Measurements from ENCODE around the gene DIS3.
"Not testable (repeated sequence)": the region's sequence is repeated elsewhere in the genome, so short reads cannot be mapped to it uniquely, and the experiment has no call there.

Gene DIS3

GRCh38 chr13:72745260-72745659, 36.4 kb downstream of the DIS3 start:
- ChIA-PET CTCF (interaction anchor here (1.9 to 2.6 kb wide), 2 partner anchors 11 to 14 kb away, joined by 6 to 13 read pairs; no protein-coding TSS in a partner anchor), POLR2A (interaction anchor here (0.6 kb wide), 1 partner anchor 12 kb away, joined by 7 read pairs; no protein-coding TSS in a partner anchor)
- no peak for DNase-seq (ENCODE audit: extremely low spot score)
- no peak for TF ChIP-seq CTCF (IDR thresholded peaks at IDR 0.05; ENCODE audit: control extremely low read depth, extremely low read depth, low read depth, missing control alignments)

- no peak for DNase-seq (ENCODE audit: extremely low spot score)
- CTCF ChIA-PET: interaction anchor here (1.5 kb wide), 1 partner anchor 25 kb away, joined by 3 read pairs; no protein-coding TSS in a partner anchor
- POLR2A ChIA-PET: no interaction called here
- TF ChIP-seq CTCF (IDR thresholded peaks at IDR 0.05; ENCODE audit: control extremely low read depth, extremely low read depth, low read depth, missing control alignments): no peak
Measured at GRCh38 chr13:72740015-72740414, 41.7 kb downstream of the DIS3 start.

GRCh38 chr13:72737033-72737432, 44.7 kb downstream of the DIS3 start:
- ChIA-PET CTCF (no interaction called here), POLR2A (no interaction called here)
- no peak for DNase-seq (ENCODE audit: extremely low spot score)
- no peak for TF ChIP-seq CTCF (IDR thresholded peaks at IDR 0.05; ENCODE audit: control extremely low read depth, extremely low read depth, low read depth, missing control alignments)

DNA sequence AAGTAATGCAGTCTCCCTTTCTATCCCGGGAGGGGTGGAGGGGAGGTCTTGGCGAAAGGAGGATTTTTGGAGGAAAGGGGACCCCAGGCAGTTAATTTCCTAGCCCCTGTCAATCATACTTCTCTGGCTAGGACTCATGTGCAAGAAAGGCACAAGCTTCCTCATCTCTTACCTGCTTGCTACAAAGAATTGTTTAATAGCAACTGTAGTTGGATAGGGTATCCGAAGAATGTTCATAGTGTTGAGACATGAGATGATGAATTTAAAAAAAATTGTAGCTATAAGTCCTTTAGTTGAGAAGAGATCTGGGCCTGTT, 53.5 kb downstream of the DIS3 start:
- POLR2A ChIA-PET: no interaction called here
- DNase-seq (ENCODE audit: extremely low spot score): no peak
- no peak for TF ChIP-seq CTCF (IDR thresholded peaks at IDR 0.05; ENCODE audit: control extremely low read depth, extremely low read depth, low read depth, missing control alignments)
- CTCF ChIA-PET: interaction anchor here (1.4 to 2.2 kb wide), 3 partner anchors 17 to 38 kb away, joined by 3 to 7 read pairs (median 3); no protein-coding TSS in a partner anchor

DNA sequence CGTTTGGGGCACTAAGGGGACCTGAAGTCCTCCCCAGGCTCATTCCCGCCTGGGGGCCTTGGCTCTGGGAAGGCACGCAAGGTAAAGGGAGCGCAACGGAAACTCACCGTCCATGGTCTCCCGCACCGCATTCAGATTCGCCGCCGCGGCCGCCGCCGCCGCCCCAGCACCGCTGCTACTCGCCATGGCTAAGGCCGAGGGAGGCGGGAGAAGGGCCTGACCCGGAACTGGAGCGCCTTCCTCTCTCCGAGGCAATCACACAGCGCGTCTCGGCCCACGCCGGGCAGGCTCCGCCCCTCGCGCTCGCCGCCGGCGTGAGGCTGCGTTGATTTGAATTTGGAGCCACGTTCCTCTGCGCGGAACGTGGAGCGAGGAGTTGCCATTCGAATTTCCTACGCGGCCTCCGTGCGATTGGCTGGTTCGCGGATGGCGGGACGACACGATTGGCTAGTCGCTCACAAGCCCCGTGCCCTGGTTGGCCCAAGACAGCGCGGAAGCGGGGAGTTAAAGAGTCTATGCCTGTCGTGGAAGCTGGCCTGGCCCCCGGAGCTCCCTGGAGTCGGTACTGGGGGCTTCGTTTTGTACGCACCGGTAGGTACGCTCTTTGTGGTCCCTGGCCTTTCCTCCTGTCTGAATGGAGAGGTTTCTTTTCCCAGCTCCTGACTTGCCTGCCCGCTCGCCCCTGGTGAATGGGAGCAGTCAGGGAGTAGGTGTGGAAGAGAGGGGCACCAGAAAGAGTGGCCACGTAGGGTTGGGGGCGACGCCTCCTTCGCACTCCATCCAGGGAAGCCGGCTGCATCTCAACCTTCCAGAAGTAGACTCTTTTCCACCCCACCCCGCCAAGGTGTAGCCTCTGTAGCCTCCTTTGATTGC, 54.0 kb downstream of the DIS3 start, which contains the start of the genes BORA and MZT1:
BORA (plus strand) TSS at position 507 of the 873 bp plus-strand sequence. CDS start 1,018 bp downstream, outside the sequence.
MZT1 (minus strand) TSS at position 213 of the 873 bp plus-strand sequence; CDS start at position 186, 27 bp downstream.
- no peak for TF ChIP-seq CTCF (IDR thresholded peaks at IDR 0.05; ENCODE audit: control extremely low read depth, extremely low read depth, low read depth, missing control alignments)
- ChIA-PET CTCF (interaction anchor here (1.4 to 2.2 kb wide), 2 partner anchors 23 to 39 kb away, joined by 3 to 7 read pairs; no protein-coding TSS in a partner anchor), POLR2A (no interaction called here)
- DNase-seq (ENCODE audit: extremely low spot score): peak; percentile 94

DNA sequence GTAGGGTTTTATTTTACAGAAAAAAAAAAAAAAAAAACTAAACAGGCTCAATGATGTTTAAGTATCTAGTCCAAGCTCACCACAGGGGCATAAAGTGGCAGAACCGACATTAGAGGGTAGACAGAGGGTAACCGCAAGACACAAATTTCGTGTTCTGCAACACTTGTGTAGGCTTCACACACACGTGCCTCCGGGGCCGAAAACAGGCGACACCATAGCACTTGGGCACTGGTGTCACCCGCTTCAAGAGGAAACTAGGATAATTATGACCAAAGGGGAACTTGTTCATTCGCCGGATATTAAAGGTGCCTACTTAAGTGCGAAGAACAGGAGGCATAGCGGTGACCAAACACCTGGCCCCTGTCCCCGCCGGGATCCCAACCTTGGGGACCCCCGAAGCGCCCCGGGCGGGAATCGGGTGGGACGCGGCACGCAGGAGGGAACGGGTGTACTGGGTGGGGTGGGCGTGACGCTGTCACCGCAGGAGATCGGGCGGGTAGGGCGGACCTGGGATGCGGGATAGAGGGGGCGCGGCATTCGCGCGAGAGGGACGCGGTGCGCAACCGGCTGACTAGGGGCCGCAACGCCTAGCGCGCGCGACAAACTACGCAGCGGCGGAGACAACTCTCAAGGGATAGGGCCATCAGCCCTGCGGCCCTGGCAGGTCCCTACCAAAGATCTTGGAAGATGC, 54.8 kb downstream of the DIS3 start:
- DNase-seq (ENCODE audit: extremely low spot score): peak; percentile 21
- ChIA-PET CTCF (no interaction called here), POLR2A (no interaction called here)
- no peak for TF ChIP-seq CTCF (IDR thresholded peaks at IDR 0.05; ENCODE audit: control extremely low read depth, extremely low read depth, low read depth, missing control alignments)

DNA sequence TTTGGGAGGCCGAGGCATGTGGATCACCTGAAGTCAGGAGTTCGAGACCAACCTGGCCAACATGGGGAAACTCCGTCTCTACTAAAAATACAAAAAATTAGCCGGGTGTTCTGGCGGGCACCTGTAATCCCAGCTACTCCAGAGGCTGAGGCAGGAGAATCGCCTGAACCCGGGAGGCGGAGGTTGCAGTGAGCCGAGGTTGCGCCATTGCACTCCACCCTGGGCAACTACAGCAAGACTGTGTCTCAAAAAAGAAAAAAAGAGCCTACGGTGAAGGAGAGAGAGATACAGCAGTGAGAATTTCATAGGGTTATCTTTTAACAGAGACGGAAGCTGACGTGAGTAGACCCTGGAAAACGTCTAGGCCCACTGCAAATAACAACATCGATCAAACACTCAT, 55.5 kb downstream of the DIS3 start:
- CTCF ChIA-PET, POLR2A ChIA-PET: not testable (repeated sequence)

More for the DNA sequence above, 55.5 kb downstream of the DIS3 start:
- not testable (repeated sequence) for DNase-seq (ENCODE audit: extremely low spot score)
